IPS-NIHi7 (cell line): ENCODE data around the gene ACP5.
A peak's percentile ranks its signal among the peaks of the same experiment; 100 is the strongest.
"Not testable (repeated sequence)": the region's sequence is repeated elsewhere in the genome, so short reads cannot be mapped to it uniquely, and the experiment has no call there.

Experiments
- DNase-seq: peaks from one replicate; pipeline ENCODE4 v3.0.0; 2012; ENCODE audit warnings: mixed read lengths; ENCODE audit errors: extremely low spot score

The ACP5 gene

DNA sequence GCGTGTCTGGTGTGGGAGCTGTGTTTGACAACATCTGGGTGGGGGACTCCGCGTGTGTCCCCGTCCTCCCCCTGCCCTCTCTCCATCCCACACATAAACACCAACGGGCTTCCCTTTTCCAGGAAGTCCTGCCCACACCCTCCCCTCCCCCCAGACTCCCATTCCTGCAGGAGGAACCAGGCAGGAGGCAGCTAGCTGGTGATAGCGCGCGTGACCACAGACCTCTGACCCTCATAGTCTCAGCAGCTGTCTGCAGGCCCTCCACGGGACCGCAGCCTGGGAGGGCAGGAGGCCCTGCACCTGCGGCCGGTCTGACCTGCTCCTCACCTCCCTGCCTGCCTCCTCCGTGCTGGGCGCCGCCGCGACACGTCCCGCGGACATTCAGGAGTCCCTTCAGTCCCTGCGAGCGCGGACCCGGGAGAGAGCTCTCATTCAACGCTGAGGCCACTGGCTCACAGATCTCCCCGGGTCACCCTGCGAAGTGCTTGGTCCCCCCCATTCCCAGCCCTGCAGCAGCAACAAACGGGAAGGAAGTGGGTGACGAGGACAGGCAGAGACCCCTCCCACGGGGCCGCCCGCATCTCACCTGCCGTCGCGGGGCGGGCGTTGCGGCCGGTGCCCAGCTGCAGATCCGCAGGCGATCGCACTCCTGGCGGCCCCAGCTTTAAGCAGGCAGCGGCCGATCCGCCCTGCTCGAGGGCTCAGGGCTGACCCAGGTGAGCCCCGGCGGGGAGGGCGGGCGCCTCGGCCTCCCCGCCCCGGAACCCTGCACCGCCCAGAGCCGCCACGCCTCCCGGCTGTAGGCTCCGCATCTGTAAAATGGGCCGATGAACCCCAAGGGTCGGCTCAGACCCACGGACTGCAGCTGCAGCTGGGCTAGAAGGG is 1.1 kb upstream of the ACP5 start:
- peak; percentile 53 for DNase-seq

DNA sequence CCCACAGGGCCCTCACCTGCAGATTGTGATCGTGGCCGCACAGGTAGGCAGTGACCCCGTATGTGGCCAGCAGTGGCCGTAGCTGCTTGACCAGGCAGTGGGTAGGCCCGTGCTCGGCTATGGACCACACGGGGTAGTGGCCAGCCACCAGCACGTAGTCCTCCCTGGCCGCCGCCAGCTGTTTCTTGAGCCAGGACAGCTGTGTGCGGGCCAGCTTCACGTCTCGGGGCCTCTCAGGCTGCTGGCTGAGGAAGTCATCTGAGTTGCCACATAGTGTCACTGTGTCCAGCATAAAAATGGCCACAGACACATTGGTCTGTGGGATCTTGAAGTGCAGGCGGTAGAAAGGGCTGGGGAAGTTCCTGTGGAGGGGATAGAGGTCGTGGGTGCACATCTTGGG is 1.2 kb downstream of the ACP5 start:
- DNase-seq: no peak

DNA sequence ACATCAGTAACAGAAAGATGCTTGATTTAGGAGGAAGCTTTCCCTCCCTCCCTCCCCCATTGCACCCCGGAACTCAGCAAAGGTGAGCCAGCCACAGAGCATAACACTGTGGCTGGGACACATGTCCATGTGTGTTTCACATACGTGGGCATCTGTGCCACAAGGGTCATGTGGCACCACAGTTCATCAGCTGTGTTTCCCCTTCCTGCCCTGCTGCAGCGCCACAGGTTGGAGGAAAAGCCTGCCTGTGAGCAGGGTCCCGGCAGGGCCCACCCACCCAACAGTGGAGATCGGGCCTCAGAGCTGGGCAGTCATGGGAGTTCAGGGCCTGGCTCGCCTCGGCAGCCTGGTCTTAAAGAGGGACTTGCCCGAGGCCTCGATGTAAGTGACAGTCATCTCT is 2.8 kb downstream of the ACP5 start:
- DNase-seq: no peak

DNA sequence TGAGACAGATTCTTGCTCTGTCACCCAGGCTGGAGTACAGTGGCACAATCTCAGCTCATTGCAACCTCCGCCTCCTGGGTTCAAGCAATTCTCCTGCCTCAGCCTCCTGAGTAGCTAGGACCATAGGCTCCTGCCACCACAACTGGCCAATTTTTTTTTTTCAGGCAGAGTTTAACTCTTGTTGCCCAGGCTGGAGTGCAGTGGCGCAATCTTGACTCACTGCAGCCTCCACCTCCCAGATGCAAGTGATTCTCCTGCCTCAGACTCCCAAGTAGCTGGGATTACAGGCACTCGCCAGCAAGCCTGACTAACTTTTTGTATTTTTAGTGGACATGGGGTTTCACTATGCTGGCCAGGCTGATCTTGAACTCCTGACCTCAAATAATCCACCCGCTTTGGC is 3.7 kb downstream of the ACP5 start:
- not testable (repeated sequence) for DNase-seq

DNA sequence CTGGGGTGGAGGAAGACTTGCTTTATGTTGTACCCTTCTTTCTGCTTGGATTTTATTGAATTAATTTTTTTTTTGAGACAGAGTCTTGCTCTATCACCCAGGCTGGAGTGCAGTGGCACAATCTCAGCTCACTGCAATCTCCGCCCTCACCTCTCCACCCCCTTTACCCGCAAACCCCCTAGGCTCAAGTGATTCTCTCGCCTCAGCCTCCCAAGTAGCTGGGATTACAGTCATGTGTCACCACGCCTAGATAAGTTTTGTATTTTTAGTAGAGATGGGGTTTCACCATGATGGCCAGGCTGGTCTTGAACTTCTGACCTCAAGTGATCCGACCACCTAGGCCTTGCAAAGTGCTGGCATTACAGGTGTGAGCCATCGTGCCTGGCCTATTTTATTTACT is 4.1 kb downstream of the ACP5 start:
- not testable (repeated sequence) for DNase-seq

DNA sequence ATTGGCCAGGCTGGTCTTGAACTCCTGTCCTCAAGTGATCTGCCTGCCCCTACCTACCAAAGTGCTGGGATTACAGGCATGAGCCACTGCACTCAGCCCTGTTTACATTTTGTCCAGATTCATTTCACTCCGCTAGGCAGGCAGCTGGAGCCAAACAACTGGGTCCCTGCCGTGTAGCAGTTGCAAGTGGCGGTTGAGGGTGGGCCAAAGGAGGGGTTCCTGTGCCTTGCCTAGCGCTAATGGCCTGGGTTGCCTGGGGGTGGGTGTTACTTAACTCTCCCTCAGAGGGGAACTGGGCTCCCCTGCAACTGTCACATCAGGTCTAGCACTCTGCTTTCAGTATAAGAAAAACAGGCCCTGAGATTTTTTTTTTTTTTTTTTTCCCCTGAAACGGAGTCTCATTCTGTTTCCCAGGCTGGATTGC is 7.4 kb downstream of the ACP5 start:
- DNase-seq: no peak

DNA sequence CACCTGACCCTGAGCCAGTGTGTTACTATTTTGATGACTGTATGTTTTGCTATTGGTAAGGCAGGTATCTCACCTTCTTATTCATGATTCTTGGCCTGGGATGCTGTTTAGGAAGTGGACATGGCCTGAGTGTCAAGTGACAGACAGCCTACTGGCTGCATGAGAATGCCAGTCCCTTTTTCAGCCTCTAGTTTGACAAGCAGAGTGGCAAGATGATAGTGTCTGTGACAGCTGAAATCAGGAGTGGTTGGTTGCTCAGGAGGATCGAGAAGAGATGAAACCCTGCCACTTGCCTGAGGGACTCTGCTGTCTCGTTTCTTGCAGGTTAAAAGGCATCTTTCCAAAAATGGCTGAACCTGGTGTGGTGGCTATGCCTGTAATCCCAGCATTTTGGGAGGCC is 11.3 kb downstream of the ACP5 start:
- DNase-seq: no peak

DNA sequence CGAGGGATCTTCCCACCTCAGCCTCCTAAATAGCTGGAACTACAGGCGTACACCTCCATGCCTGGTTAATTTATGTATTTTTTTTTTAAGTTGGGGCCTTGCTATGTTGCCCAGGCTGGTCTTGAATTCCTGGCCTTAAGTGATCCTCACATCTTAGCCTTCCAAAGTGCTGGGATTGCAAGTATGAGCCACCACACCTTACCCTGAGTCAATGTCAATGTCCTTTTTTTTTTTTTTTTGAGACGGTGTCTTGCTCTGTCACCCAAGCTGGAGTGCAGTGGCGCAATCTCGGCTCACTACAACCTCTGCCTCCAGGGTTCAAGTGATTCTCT is 11.8 kb downstream of the ACP5 start:
- not testable (repeated sequence) for DNase-seq

DNA sequence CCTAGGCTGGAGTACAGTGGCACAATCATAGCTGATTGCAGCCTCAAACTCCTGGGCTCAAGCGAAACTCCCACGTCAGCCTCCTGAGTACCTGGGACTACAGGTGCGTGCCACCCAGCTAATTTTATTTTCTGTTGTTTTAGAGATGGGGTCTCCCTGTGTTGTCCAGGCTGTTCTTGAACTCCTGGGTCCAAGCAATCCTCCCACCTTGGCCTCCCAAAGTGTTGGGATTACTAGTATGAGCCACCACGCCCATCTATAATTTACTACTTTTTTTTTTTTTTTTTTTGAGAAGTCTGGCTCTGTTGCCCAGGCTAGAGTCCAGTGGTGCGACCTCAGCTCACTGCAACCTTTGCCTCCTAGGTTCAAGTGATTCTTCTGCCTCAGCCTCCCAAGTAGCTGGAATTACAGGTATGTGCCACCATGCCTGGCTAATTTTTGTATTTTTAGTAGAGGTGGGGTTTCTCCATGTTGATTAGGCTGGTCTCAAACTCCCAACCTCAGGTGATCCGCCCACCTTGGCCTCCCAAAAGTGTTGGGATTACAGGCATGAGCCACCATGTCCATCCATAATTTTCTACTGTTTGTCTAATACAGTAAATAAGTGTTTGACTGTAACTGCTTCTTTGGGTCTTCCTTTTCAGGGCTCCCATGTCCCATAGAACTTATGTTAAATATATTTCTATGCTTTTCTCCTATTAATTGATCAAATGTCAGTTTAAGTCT is 13.2 kb downstream of the ACP5 start:
- not testable (repeated sequence) for DNase-seq

DNA sequence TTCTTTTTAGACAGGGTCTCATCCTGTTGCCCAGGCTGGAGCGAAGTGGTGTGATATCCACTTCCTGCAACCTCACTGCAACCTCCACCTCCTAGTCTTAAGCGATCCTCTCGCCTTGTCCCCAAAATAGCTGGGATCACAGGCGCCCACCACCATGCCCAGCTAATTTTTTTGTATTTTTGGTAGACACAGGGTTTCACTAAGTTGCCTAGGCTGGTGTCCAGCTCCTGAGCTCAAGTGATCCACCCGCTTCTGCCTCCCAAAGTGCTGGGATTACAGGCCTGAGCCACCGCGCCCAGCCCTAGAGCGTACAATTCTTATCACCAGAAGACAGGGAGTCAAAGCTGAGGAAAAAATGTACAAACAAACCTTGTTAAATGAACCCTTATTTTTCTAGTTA is 13.9 kb downstream of the ACP5 start:
- DNase-seq: no peak

DNA sequence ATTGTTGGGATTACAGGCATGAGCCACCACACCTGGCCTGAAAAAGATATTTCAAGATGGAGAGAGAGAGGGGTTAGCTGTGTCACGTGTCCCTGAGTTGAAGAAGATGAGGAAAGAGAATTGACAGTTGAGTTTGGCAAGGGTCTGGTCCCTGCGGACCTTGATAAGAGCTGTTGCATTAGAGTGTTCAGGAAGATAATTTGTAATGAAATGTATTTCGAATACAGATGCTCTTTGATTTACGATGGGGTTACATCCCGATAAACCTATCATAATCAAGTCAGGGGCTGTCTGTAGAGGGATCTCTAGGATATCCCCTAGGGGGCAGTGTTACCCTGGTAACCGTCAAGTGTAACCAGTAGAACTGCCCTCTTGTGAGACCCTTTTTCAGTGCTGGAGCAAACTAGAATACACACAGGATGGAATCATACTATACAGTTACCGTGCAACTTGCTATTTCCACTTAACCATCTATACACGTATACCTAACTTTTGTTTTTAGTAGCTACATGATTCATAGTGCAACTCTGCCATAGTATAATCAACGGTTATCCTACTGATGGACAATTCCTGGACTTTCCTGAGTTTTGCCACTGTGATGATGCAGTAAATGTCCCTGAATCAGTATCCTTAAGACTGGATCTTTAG is 16.9 kb downstream of the ACP5 start:
- DNase-seq: peak; percentile 81

DNA sequence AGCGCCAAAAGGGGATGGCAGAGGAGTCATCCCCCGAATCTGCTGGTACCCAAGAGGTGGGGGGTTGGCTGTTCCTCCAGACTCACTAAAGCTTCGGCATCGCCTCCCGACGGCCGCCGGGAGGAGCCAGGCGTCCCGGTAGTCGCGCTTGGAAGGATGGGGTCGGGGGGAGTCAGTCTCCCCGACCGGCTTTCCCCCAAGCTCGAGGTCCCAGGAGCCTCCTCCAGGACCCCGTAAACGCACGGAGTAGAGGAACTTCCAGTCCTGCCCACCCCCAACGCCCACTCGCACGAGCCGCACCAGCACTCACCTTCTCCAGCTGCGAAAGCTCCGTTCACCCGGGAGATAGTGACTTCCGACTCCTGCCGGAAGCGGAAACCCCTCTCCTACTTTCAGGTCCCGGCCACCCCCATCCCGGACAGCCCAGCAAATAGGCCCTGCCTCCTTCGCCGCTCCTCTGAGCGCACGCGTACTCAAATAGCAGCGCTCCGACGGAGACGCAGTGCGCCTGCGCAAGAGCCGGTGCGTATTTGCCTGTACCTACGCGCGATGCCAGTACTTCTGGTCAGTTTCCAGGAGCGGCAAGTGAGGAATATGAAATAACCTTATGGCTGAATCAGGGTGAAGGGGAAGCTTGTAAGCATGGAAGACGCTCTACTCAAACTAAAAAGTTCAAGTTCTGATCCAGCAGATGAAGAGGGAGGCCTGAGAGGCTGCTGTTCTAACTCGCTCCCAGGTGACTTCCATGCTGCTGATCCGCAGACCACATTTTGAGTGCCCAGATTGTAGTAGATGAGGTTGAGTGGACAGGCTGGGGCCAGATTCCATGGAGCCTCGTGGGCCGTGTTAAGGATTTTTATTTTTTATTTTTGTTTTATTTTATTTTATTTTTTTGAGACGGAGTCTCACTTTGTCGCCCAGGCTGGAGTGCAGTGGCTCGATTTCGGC is 18.3 kb downstream of the ACP5 start, which contains the start of gene ELOF1:
ELOF1 (minus strand) TSS at position 350 of the 948 bp plus-strand sequence. CDS start 4,883 bp downstream, outside the sequence.
- peak; percentile 99 for DNase-seq

DNA sequence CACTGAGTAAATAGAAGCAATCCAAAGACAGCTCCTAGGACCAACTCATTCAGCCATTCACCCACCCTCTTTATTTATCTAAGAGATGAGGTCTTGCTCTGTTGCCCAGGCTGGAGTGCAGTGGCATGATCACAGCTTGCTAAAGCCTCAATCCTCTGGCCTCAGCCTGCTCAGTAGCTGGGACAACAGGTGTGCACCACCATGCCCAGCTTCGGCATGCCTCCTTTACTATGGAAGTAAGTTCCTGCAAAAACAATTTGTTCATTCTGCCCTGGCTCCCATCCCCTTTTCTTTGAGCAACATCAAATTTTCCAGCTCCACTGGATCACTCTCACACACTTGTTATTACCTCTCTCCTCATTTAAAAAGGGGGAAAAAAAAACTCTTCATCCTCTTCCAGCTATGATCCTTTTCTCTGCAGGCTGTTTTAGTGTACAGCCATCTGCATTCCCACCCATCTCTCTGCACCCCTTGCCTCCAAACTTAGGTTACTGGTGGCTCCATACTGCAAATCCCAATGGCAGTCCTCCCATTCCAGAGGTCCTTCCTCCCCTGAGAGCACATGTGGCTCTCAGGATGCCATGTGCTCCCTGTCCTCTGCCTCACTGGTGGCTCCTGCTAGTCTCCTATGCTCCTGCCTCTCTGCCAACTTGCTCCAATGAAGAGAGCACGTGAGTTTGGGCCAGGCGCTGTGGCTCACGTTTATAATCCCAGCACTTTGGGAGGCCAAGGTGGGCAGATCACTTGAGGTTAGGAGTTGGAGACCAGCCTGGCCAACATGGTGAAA is 20.6 kb downstream of the ACP5 start:
- no peak for DNase-seq

DNA sequence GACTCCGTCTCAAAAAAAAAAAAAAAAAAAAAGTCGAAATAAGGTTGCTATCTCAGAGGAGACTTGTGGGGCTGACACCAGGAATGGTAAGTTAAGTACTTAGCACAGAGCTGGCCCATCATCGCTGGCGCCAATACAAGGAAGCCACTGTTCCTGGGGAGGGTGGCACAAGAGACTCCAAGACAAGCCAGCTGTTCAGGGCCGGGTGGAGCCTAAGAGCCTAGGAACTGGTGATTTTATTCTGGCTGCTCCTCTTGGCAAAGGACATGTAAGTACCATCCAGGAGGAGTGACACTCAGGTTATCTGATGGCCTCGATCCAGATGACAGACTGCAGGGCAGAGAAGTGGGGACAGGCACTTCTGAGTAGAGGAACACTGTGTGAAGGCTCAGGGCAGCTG is 22.2 kb downstream of the ACP5 start:
- no peak for DNase-seq

DNA sequence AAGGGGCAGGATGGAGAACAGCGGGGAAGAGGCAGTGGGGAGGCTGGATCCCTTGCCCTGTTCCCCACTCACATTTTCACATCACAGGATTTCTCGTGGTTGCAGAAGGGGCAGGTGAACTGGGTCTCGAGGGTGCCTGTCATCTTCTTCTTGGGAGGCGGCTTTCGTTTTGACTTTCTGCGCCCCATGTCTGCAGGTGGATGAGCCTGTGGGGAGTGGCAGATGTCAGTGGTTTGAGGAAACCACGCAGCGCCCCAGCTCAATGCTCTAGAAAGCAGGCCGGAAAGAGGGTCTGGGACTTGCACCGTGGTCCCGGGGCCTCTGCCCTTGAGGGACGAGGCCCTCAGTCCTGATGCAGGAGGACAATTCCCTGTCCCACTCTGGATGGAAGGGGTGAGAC is 23.3 kb downstream of the ACP5 start:
- no peak for DNase-seq

DNA sequence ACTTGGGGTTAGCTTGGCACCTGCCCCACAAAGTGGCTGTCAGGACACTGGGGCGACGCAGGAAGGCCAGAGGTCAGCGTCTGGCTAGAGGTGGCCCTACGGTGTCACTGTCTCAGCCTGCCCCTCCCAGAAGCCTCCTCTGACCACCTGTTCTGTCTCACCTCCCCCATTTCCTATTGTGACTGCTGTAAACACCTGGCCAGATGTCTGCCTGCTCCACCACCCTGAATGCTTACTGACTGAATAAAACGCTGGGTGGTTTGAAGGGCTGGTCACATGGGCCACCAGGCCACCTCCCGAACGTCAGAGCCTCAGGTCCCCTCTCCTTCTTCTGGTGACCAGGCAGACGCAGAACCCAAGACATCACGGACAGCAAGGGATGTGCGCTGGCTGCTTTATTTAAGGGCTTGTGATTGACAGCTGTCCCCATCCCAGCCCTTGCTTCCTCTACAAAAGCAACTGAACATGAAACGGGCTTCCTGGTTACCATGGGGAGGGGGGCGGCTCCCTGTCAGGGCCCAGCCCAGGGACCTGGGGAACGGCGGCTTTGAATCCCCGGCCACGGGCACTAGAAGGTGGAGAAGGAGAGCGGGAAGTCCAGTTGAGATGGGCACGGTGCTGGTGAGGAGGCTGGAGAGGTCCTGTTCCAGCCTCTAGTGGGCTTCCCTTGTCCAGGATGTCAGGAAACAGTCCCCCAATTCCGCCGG is 24.6 kb downstream of the ACP5 start:
- no peak for DNase-seq

DNA sequence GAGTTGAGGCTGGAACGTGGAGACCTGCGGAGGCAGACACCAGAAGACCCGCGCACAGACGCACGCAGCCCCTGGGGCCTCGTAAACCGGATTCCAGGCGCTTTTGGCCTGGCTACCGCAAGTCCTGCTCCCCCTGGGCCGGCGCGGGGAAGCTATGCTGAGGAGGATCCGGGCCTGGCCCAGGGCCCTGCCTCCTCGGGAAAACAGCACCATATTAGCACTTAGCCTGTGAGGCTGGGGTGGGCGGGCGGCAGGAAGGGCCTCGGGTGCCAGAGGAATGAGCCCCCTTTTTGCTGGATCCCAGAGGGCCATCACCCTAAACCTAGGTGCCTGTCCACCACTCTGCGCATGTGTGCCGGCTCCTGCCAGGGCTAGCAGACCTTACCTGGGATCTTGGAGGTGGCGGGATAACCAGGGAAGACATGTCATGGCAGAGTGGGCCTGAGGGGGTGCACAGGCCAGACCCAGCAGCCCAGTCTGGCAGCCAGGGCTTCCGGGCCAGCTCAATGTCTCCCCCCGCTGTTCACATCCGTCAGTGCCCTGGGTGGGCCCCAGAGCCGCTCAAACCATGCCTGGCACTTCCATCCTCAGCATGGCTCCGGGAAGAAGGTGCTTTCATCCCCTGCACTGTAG is 25.7 kb downstream of the ACP5 start:
- peak; percentile 74 for DNase-seq

DNA sequence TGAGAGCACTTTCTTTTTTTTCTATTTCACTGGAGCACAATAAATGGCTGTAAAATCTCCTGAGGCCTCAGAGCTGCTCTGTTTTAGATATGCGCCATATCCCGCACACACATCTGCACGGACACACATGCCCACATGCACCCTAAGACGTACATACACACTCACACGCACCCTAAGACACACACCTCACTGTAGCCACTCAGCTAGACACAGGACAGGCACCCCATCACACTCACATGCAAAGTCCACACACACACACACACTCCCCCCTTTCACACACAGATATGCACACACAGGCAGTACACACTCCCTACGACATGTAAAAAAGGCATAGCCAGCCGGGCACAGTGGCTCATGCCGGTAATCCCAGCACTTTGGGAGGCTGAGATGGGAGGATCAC is 27.2 kb downstream of the ACP5 start:
- no peak for DNase-seq

DNA sequence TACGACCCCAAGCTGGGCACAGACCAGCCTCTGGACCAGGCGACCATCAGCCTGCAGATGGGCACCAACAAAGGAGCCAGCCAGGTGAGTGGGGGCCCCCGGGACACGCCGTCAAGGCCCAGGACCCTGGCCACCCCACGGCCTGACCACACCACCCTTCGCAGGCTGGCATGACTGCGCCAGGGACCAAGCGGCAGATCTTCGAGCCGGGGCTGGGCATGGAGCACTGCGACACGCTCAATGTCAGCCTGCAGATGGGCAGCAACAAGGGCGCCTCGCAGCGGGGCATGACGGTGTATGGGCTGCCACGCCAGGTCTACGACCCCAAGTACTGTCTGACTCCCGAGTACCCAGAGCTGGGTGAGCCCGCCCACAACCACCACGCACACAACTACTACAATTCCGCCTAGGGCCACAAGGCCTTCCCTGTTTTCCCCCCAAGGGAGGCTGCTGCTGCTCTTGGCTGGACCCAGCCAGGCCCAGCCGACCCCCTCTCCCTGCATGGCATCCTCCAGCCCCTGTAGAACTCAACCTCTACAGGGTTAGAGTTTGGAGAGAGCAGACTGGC is 28.0 kb downstream of the ACP5 start:
- DNase-seq: no peak
